Suprapubic skin (tissue), 4 donors: Measurements from ENCODE around the gene CHN2.

Experiments used
- CTCF ChIP-seq, 2 donors: fragments of 200-600 bp in 1 of 2; fragments of 450-650 bp in 1 of 2; sonication (generic) in 1 of 2; IDR thresholded peaks; one replicate each; pipeline ENCODE4 v1.5.1; 2016 to 2019; ENCODE audit warnings: antibody characterized with exemption in 2 of 2, mild to moderate bottlenecking in 1 of 2, moderate library complexity in 1 of 2
- EP300 ChIP-seq: sonication (generic); formaldehyde crosslinking; IDR thresholded peaks from one replicate; pipeline ENCODE4 v1.6.1; 2017; ENCODE audit warnings: antibody characterized with exemption
- POLR2AphosphoS5 ChIP-seq, 3 donors: sonication (generic); formaldehyde crosslinking; IDR thresholded peaks; one replicate each; pipeline ENCODE4 v1.6.1; 2017; ENCODE audit warnings: antibody characterized with exemption in 3 of 3

GRCh38 chr7:29289156-29290021 is 94.8 kb downstream of the CHN2 start:
- no peak for TF ChIP-seq EP300
- no peak for TF ChIP-seq CTCF (IDR thresholded peaks at IDR 0.05)
- TF ChIP-seq POLR2AphosphoS5 (IDR thresholded peaks at IDR 0.05): no peak
